ENCODE data around the gene CHCHD1. TPM values are rescaled to one million over a fixed set of nuclear protein-coding genes. Genes with fewer than 3 reads are reported as not detected.

CHCHD1 gene
- total and polyA plus RNA-seq, 2 experiments from 2014 or later: 40.6 to 187 TPM

- Mint-ChIP-seq H3K27me3 (ENCODE audit: insufficient read depth, low read depth, poor library complexity) (peaks cover 7% of the 10 kb centered on the region), H3K27ac (no peak overlapping the region), H3K9me3 (no peaks in the 10 kb centered on the region), H3K4me1 (no peaks in the 10 kb centered on the region; the same call in 2 of the 3 replicates), H3K36me3 (ENCODE audit: low read depth) (peaks cover 44% of the 10 kb centered on the region), H3K4me3 (no peak overlapping the region)
- Histone ChIP-seq H3F3A (replicated peaks; ENCODE audit: low read depth) (no peaks in the 10 kb centered on the region), H3K27ac (ENCODE audit: low read depth) (no peak overlapping the region), H3K79me2 (replicated peaks; ENCODE audit: insufficient read depth) (no peaks in the 10 kb centered on the region), H3K27me3 (ENCODE audit: insufficient read depth) (no peaks in the 10 kb centered on the region), H3K4me2 (no peak overlapping the region), H4K20me1 (replicated peaks; ENCODE audit: insufficient read depth) (no peaks in the 10 kb centered on the region; the same call in 1 of the 2 replicates), H3K9me2 (ENCODE audit: insufficient read depth) (no peaks in the 10 kb centered on the region), H3K4me1 (ENCODE audit: insufficient read depth) (no peaks in the 10 kb centered on the region), H3K4me3 (no peak overlapping the region), H3K36me3 (ENCODE audit: insufficient read depth) (no peaks in the 10 kb centered on the region), H2AFZ (no peak overlapping the region)
- DNase-seq (ENCODE audit: low spot score): no peak
- ATAC-seq: no peak
- TF ChIP-seq ZNF114 (CRISPR knock-in tag; IDR thresholded peaks at IDR 0.05) (no peak), STAT1 (IDR thresholded peaks at IDR 0.05; ENCODE audit: unreplicated experiment) (no peak), EZH2 (IDR thresholded peaks at IDR 0.05; ENCODE audit: low read depth, unreplicated experiment) (no peak), CREB1 (CRISPR knock-in tag; IDR thresholded peaks at IDR 0.05; ENCODE audit: low read depth) (no peak), POLR2AphosphoS5 (IDR thresholded peaks at IDR 0.05; ENCODE audit: low read depth) (no peak), NANOG (IDR thresholded peaks at IDR 0.05; ENCODE audit: borderline replicate concordance) (no peak), EZH2phosphoT487 (IDR thresholded peaks at IDR 0.05; ENCODE audit: unreplicated experiment) (no peak), ZNF331 (CRISPR knock-in tag; IDR thresholded peaks at IDR 0.05; ENCODE audit: low read depth) (no peak), CTCF (conservative IDR thresholded peaks at IDR 0.05; ENCODE audit: low read depth in 2 of 2) (no peak), JUNB (IDR thresholded peaks at IDR 0.05; ENCODE audit: unreplicated experiment) (no peak), REST (IDR thresholded peaks at IDR 0.05; ENCODE audit: unreplicated experiment) (no peak)
- TF ChIP-seq, protein P1, sequence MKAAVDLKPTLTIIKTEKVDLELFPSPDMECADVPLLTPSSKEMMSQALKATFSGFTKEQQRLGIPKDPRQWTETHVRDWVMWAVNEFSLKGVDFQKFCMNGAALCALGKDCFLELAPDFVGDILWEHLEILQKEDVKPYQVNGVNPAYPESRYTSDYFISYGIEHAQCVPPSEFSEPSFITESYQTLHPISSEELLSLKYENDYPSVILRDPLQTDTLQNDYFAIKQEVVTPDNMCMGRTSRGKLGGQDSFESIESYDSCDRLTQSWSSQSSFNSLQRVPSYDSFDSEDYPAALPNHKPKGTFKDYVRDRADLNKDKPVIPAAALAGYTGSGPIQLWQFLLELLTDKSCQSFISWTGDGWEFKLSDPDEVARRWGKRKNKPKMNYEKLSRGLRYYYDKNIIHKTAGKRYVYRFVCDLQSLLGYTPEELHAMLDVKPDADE (IDR thresholded peaks at IDR 0.05): no peak
- TF ChIP-seq, protein P2, sequence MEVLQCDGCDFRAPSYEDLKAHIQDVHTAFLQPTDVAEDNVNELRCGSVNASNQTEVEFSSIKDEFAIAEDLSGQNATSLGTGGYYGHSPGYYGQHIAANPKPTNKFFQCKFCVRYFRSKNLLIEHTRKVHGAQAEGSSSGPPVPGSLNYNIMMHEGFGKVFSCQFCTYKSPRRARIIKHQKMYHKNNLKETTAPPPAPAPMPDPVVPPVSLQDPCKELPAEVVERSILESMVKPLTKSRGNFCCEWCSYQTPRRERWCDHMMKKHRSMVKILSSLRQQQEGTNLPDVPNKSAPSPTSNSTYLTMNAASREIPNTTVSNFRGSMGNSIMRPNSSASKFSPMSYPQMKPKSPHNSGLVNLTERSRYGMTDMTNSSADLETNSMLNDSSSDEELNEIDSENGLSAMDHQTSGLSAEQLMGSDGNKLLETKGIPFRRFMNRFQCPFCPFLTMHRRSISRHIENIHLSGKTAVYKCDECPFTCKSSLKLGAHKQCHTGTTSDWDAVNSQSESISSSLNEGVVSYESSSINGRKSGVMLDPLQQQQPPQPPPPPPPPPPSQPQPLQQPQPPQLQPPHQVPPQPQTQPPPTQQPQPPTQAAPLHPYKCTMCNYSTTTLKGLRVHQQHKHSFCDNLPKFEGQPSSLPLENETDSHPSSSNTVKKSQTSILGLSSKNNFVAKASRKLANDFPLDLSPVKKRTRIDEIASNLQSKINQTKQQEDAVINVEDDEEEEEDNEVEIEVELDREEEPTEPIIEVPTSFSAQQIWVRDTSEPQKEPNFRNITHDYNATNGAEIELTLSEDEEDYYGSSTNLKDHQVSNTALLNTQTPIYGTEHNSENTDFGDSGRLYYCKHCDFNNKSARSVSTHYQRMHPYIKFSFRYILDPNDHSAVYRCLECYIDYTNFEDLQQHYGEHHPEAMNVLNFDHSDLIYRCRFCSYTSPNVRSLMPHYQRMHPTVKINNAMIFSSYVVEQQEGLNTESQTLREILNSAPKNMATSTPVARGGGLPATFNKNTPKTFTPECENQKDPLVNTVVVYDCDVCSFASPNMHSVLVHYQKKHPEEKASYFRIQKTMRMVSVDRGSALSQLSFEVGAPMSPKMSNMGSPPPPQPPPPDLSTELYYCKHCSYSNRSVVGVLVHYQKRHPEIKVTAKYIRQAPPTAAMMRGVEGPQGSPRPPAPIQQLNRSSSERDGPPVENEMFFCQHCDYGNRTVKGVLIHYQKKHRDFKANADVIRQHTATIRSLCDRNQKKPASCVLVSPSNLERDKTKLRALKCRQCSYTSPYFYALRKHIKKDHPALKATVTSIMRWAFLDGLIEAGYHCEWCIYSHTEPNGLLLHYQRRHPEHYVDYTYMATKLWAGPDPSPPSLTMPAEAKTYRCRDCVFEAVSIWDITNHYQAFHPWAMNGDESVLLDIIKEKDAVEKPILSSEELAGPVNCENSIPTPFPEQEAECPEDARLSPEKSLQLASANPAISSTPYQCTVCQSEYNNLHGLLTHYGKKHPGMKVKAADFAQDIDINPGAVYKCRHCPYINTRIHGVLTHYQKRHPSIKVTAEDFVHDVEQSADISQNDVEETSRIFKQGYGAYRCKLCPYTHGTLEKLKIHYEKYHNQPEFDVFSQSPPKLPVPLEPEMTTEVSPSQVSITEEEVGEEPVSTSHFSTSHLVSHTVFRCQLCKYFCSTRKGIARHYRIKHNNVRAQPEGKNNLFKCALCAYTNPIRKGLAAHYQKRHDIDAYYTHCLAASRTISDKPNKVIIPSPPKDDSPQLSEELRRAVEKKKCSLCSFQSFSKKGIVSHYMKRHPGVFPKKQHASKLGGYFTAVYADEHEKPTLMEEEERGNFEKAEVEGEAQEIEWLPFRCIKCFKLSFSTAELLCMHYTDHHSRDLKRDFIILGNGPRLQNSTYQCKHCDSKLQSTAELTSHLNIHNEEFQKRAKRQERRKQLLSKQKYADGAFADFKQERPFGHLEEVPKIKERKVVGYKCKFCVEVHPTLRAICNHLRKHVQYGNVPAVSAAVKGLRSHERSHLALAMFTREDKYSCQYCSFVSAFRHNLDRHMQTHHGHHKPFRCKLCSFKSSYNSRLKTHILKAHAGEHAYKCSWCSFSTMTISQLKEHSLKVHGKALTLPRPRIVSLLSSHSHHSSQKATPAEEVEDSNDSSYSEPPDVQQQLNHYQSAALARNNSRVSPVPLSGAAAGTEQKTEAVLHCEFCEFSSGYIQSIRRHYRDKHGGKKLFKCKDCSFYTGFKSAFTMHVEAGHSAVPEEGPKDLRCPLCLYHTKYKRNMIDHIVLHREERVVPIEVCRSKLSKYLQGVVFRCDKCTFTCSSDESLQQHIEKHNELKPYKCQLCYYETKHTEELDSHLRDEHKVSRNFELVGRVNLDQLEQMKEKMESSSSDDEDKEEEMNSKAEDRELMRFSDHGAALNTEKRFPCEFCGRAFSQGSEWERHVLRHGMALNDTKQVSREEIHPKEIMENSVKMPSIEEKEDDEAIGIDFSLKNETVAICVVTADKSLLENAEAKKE (CRISPR knock-in tag; IDR thresholded peaks at IDR 0.05): no peak
These were observed 19.4 kb downstream of the CHCHD1 start for GRCh38 chr10:73801253-73801590.
